AG04450 (cell line): ENCODE measurements around the gene GPRC5C. TPM values are rescaled to one million over a fixed set of nuclear protein-coding genes. Genes with fewer than 3 reads are reported as not detected.

Source experiments
- CTCF ChIA-PET: fragments of 300-600, 350-600 bp; formaldehyde crosslinking; extraction: SDS; loops from one replicate; lab custom pipeline; 2022; ENCODE audit warnings: antibody characterized with exemption, inconsistent platforms; lab: Charles Lee
- POLR2A ChIA-PET: fragments of 350-600 bp; formaldehyde crosslinking; extraction: SDS; loops from one replicate; lab custom pipeline; 2021; ENCODE audit warnings: antibody characterized with exemption, inconsistent platforms; lab: Yijun Ruan, JAX
- DNase-seq: peaks from one replicate; pipeline ENCODE4 v3.0.0-alpha.2; 2011; ENCODE audit warnings: low read depth, low spot score
- H3K27ac ChIP-seq: one replicate; pipeline ENCODE4 v1.5.1; 2012; ENCODE audit warnings: low read depth, low read length, control low read depth
- H3K27me3 ChIP-seq: one replicate; pipeline ENCODE4 v1.6.0; 2012; ENCODE audit warnings: low read length; ENCODE audit not compliant: control insufficient read depth, insufficient read depth
- H3K4me3 ChIP-seq: 2 replicates; pipeline ENCODE4 v1.5.1; 2011; ENCODE audit warnings: mild to moderate bottlenecking, low read depth, low read length, control low read depth
- H3K9me3 ChIP-seq: 2 replicates; pipeline ENCODE4 v1.5.1; 2012; ENCODE audit warnings: low read length; ENCODE audit not compliant: control insufficient read depth, insufficient read depth
- polyA minus RNA-seq: library from RNA; depleted of rRNA, polyadenylated mRNA; stranded (reverse); fragments of >200 nt; gene quantifications from 2 replicates; pipeline ENCODE4 v1.2.3, GENCODE V29; 2011; rRNA and poly(A)+ RNA removed
- polyA plus RNA-seq: library from polyadenylated mRNA; depleted of rRNA; stranded (reverse); fragments of >200 nt; gene quantifications from 2 replicates; pipeline ENCODE4 v1.2.3, GENCODE V29; 2011; rRNA removed
- TF ChIP-seq, protein P1 (sequence below): IDR thresholded peaks from 2 replicates; pipeline ENCODE4 v1.5.1; 2011; ENCODE audit warnings: low read depth, low read length, control low read depth, inconsistent platforms

GPRC5C gene, protein sequence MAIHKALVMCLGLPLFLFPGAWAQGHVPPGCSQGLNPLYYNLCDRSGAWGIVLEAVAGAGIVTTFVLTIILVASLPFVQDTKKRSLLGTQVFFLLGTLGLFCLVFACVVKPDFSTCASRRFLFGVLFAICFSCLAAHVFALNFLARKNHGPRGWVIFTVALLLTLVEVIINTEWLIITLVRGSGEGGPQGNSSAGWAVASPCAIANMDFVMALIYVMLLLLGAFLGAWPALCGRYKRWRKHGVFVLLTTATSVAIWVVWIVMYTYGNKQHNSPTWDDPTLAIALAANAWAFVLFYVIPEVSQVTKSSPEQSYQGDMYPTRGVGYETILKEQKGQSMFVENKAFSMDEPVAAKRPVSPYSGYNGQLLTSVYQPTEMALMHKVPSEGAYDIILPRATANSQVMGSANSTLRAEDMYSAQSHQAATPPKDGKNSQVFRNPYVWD
- 0.14 TPM in 1 of 2 replicates, not detected in the other for polyA plus RNA-seq
- polyA minus RNA-seq, result not detected in 2 replicates

GRCh38 chr17:74431568-74432423 lies at the start of gene GPRC5C:
GPRC5C (plus strand) TSS chr17:74432088; CDS start chr17:74439777, 7,689 bp downstream.
- Histone ChIP-seq H3K27ac (no peak within 1 kb of the TSS), H3K27me3 (peaks cover 22% of the 10 kb centered on the region), H3K4me3 (no peak within 1 kb of the TSS), H3K9me3 (peaks cover 2% of the 10 kb centered on the region; the same call in 1 of the 2 replicates)
- no peak for DNase-seq
- POLR2A ChIA-PET, result no interaction called here
- TF ChIP-seq, protein P1, sequence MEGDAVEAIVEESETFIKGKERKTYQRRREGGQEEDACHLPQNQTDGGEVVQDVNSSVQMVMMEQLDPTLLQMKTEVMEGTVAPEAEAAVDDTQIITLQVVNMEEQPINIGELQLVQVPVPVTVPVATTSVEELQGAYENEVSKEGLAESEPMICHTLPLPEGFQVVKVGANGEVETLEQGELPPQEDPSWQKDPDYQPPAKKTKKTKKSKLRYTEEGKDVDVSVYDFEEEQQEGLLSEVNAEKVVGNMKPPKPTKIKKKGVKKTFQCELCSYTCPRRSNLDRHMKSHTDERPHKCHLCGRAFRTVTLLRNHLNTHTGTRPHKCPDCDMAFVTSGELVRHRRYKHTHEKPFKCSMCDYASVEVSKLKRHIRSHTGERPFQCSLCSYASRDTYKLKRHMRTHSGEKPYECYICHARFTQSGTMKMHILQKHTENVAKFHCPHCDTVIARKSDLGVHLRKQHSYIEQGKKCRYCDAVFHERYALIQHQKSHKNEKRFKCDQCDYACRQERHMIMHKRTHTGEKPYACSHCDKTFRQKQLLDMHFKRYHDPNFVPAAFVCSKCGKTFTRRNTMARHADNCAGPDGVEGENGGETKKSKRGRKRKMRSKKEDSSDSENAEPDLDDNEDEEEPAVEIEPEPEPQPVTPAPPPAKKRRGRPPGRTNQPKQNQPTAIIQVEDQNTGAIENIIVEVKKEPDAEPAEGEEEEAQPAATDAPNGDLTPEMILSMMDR, result no peak
- CTCF ChIA-PET, result no interaction called here

DNA sequence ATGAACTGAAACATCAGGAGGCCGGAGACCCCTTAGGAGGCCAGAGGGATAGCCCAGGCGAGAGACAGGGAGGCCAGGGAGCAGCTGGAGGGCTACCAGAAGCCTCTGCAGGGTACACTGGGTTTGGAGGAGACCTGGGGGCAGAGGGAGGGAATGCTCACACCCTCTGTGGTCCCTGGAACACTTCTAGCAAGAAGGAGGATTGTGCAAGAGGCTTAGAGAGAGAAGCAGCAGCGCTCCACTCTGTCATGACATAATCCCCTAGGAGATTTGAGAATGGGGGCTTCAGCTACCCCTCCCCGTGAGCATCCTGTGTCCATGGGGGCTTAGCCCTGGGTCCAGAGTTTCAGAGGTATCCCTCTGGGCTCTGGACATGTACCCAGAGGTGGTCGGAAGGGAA lies 48.7 kb upstream of the GPRC5C start:
- no peak overlapping the region for H3K27ac ChIP-seq
- no peaks in the 10 kb centered on the region for H3K27me3 ChIP-seq
- ChIA-PET CTCF (interaction anchor here (1.7 to 2.3 kb wide), 2 partner anchors 73 to 75 kb away, joined by 3 to 11 read pairs; no protein-coding TSS in a partner anchor), POLR2A (no interaction called here)
- no peaks in the 10 kb centered on the region; the same call in 1 of the 2 replicates for H3K9me3 ChIP-seq
- no peak for DNase-seq
- TF ChIP-seq, protein P1, result no peak
- no peak overlapping the region for H3K4me3 ChIP-seq

- DNase-seq, result no peak
- ChIA-PET CTCF (interaction anchor here (0.7 kb wide), 1 partner anchor 19 kb away, joined by 3 read pairs; no protein-coding TSS in a partner anchor), POLR2A (no interaction called here)
- H3K4me3 ChIP-seq, result no peak overlapping the region
- H3K9me3 ChIP-seq, result no peaks in the 10 kb centered on the region; the same call in 1 of the 2 replicates
- TF ChIP-seq, protein P1, result no peak
- no peak overlapping the region for H3K27ac ChIP-seq
- H3K27me3 ChIP-seq, result no peaks in the 10 kb centered on the region
Observed at GRCh38 chr17:74385201-74385600, 46.7 kb upstream of the GPRC5C start.

GRCh38 chr17:74386386-74386785 lies 45.5 kb upstream of the GPRC5C start:
- Histone ChIP-seq H3K27me3 (no peaks in the 10 kb centered on the region), H3K9me3 (no peaks in the 10 kb centered on the region; the same call in 1 of the 2 replicates), H3K4me3 (no peak overlapping the region), H3K27ac (no peak overlapping the region)
- ChIA-PET POLR2A (no interaction called here), CTCF (interaction anchor here (0.6 kb wide), 1 partner anchor 69 kb away, joined by 3 read pairs; no protein-coding TSS in a partner anchor)
- TF ChIP-seq, protein P1, result no peak
- DNase-seq, result no peak
